Activated CD4-positive, alpha-beta T cell treated with anti-CD3 and anti-CD28 coated beads, Interleukin-2, amount 50 U/mL, for 24 hours (primary cell): ENCODE measurements around the gene BICD1.
"Not testable (repeated sequence)": the region's sequence is repeated elsewhere in the genome, so short reads cannot be mapped to it uniquely, and the experiment has no call there.

Experiments
- DNase-seq, 2 donors: peaks; one replicate each; pipeline ENCODE4 v3.0.0-alpha.2; 2020; ENCODE audit warnings: low read depth in 1 of 2, low spot score in 1 of 2

Gene BICD1

DNA sequence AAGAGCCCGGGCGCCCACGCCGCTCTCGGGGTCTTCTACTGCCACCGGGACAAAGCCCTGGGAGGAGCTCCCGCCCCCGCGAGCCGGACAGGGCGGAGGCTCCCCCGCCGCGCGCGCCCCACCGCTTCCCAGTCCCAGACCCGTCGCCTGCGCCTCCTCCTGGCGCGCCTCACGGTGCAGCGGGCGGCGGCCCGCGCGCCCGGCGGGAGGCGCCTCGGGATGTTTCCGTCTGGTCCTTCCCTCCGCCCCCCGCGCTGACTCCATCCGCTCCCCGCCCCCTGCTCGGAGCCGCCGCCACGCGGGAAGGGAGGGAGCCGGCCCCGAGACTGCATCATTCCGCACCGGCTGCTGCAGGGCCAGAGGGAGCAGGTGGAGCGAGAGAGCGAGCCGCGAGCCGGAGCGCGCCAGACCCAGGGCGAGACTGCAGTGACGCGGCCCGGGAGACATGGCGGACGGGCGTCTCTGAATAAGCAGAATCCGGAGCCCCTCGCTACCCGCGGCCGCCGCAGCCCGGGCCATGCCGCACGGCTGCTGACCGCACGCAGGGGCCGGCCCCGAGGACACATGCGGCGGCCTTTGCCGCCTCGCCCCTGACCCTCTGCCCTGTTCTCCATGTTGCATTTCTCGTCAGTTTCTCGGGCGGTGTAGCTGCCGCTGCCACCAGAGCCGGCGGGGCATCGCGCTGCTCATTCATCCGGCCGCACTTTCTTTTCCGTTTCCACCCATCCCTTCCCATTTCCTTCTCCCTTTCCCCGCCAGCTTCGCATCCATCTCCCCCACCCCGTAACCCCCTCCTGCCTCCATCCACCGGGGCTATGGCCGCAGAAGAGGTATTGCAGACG is at the start of gene BICD1:
Gene BICD1, plus strand, starts transcription at position 331 of the 842 bp plus-strand sequence. Its CDS starts 485 bp downstream, at position 816.
- peak; percentile 44 to 73 for DNase-seq

DNA sequence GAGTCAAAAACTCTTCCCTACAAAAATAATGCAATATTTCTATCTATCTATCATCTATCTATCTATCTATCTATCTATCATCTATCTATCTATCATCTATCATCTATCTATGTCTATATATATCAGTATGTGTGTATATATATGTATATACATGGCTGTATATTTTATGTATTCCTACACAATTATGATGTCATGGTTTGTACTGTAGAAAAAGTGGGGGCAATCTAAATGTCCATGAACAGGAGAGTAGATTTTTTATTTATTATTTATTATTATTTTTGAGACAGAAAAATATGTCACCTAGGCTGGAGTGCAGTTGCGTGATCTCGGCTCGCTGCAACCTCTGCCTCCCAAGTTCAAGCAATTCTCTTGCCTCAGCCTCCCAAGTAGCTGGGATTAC is 45.6 kb upstream of the BICD1 start:
- DNase-seq, result no peak

DNA sequence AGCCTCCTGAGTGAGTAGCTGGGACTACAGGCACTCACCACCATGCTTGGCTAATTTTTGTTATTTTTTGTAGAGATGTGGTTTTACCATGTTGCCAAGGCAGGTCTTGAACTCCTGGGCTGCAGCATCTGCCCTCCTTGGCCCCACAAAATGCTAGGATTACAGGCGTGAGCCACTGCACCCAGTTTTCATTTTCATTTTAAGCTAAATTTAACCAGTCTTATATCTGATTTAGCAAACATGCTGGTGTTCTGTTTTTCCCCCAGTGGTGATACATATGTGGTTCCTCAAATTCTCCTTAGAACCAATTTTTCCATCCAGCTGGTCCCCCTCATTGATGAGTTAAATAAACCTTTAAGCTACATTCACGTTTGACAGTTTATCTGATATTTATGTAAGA is 43.8 kb upstream of the BICD1 start:
- DNase-seq, result no peak

DNA sequence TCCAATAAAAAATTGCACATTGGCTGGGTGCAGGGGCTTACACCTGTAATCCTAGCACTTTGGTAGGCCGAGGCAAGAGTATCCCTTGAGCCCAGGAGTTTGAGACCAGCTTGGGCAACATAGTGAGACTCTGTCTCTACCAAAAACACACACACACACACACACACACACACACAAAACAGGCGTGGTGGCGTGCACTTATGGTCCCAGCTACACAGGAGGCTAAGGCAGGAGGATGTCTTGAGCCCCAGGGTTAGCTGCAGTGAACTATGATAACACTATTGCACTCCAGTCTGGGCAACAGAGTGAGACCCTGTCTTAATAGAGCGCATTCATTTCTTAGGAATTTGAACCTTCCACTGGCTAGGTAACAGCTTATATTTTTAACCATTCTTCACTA is 42.9 kb upstream of the BICD1 start:
- DNase-seq, result no peak

DNA sequence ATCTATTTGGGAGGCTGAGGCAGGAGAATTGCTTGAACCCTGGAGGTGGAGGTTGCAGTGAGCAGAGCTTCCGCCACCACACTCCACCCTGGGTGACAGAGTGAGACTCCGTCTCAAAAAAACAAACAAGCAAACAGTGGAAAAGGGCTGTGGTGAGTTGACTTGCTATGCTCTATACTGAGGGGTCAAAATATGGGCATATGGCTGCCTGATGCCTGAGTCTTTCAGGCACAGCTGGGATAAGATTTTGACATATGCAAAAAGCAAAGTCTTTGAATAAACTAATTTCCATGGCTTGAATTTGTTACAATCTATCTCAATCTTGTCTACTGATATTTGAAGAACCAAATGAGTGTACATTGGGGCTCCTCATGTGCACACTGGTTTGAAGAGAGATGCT is 40.4 kb upstream of the BICD1 start:
- DNase-seq, result no peak

DNA sequence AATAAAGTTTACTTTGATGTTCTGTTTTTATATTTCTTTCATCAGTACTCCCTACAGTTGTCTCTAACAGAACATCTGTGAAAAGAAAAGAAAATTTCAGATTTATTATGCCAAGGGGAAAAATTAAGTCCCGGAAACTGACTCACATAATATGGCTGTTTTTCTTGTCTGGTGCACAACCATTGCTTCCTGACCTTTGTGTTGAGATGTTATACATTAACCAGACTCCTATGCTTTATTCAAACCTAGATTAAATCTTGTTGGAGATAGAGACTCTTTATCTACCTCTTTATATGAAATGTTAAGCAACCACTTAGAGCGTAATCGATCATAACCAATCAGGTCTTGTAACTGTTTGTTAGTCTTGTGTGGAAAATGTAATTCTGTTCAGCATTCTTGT is 37.6 kb upstream of the BICD1 start:
- DNase-seq, result no peak

DNA sequence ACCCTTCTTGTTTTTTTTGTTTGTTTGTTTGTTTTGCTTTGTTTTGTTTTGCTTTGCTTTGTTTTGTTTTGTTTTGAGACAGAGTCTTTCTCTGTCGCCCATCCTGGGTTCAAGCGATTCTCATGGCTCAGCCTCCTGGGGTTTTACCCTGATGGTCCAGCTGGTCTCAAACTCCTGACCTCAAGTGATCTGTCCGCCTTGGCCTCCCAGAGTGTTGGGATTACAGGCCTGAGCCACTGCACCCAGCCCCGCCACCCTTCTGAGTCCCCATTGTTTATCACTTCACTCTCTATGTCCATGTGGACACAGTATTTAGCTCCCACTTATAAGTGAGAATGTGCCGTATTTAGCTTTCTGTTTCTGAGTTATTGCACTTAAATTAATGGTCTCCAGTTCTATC is 36.9 kb upstream of the BICD1 start:
- no peak for DNase-seq

DNA sequence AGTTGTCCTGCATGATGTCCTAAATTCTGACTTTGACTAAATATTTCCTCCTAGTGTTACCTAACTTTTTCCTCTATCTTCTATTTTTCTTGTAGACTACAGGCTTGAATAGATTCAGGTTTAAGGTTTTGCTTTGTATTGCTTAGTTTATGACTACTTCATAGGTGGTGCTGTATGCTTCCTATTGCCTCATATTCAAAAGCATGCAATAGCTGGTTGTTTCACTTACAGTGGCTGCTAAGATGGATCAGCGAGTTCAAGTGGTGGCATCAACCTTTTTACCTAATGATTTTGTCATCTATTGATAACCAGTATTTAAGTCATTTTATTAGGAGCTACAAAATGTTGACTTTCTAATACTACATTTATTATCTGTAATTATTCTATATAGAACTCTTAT is 36.3 kb upstream of the BICD1 start:
- no peak for DNase-seq

DNA sequence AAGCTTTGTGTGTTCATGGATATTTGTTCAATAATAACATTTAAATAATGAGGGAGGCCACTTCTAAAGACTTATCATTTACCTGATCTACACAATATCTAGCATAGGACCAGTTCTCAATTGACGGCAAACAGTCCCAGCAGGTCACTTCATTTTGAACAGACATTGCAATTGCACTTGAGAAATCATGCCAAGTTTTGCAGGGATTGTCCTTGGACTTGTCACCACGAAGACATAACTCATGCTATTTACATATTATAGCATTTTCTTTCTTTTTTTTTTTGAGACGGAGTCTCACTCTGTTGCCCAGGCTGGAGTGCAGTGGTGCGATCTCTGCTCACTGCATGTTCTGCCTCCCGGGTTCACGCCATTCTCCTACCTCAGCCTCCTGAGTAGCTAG is 34.5 kb upstream of the BICD1 start:
- no peak for DNase-seq

DNA sequence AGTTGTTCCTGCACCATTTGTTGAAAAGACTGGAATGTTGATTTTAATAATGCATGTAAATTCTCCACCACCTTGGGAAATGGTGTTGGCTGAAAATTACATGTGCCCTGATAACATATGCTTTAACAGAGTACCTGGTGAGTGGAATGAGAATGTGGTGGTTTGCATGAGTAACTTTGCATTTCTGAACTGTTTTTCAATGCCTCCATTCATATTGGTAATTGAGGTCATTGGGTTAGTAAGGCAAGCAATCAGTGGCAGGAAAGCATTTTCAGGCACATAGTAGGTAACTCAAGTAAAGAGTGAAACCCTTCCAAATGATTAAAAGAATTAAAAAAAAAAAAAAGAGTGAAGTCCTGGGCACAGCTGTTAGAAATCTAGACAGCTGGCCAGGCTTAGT is 32.2 kb upstream of the BICD1 start:
- no peak for DNase-seq

DNA sequence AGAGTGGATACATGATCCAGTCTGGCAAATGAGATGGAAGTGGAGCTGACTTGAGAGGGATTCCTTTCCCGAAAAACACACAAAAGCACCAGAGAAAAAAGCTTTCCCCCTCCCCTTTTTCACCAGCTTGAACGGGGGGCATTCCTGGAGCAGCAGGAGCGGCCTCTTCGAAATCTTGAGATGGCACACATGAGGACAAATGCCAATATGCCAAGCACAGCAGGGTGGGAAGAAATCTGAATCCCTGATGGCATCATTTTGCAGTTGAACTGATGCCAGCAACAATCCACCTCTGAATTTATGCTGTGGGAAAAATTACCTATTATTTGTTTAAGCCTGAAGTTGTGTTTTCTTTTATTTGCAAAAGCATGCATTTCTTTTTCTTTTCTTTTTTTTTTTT is 29.7 kb upstream of the BICD1 start:
- DNase-seq, result no peak

DNA sequence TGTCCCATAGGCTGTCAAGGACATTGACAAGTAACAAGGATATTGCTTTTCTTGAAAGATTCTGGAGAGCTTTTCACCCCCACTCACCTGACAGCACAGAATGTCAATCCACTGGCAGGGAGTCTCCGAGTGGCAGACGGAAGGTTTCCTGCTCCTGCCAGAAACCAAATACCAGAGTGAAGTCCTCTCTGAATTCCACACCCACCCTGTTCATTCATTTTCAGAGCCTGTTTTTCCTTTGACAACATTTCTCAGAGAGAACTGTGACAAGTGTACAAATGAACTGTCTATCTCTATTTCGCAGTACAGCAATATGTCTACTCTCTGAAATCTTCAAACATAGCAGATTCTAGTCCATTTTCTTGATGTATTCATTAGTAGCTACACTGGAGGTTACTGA is 26.2 kb upstream of the BICD1 start:
- no peak for DNase-seq

DNA sequence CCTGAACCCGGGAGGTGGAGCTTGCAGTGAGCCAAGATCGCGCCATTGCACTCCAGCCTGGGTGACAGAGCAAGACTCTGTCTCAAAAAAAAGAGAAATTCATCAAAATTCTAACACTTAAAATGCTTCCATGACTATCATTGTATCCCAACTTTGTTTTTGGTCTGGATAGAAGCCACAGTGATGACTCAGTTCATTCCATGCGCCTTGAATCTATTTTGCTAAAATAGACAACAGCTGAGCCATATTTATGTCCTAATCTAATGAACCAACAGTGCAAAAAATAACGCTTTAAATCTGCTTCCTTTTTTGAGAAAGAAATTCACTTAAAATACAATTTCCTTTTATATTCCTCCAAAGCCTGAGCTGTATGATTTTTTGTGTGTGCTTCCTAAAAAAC is 23.2 kb upstream of the BICD1 start:
- no peak for DNase-seq

DNA sequence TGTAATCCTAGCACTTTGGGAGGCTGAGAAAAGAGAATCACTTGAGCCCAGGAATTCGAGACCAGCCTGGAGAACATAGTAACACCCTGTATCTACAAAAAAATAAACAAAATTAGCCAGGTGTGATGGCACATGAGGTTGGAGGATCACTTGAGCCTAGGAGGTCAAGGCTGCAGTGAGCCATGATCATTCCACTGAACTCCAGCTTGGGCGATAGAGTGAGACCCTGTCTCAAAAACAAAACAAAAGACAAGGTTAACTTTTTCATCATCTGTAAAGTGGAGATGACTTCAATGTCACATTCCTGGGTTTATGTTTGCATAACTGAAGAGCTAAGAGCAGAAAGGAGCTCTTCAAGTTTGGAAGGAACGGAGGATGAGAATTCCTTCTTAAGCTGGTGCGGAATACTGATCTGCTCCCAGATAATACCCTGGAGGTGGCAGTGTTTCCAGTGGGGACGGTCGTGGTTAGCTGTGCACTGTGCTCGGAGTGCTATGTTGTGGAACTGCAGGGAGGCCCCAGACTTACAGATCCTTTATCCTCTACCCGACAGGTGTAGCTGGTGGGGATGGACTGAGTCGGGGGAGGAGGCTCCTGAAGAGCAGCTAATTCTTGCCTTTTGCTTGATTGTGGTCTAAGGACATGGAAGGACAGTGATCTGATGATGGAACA is 22.5 kb upstream of the BICD1 start:
- DNase-seq, result no peak

DNA sequence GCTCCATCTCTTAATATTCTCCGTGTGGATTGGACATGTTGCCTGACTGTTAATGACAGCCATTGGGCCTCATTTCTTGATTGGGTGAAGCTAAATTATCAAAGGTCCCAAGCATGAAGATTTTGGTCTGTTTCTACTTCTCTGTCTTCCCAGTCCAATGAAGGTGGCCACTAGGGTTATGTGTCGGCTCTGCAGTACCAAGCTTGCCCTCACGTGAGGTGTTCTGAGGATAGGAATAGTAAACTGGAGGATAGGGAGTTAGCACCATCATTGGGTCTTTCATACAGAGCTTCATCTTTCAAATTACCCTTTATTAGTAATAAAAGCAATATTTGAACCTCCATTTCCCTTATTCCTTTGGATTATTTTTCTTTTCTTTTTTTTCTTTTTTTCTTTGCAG is 21.9 kb upstream of the BICD1 start:
- no peak for DNase-seq

DNA sequence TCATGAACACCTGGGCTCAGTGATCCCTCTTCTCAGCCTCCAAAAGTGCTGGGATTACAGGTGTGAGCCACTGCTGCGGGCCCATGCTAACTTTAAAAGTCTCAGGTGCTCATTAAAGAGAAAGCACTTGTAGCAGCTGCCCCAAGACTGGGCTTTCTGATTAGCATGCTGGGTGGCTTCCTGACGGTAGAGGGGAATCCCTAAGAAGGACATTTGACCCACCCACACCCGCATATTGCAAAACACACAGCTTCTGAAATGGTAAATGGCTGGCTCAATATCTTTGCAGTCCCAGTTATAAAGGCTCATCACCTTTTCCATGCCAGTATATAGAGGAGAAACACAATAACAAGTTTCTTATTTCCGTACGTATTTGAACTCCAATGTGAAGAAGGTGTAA is 19.3 kb upstream of the BICD1 start:
- no peak for DNase-seq

DNA sequence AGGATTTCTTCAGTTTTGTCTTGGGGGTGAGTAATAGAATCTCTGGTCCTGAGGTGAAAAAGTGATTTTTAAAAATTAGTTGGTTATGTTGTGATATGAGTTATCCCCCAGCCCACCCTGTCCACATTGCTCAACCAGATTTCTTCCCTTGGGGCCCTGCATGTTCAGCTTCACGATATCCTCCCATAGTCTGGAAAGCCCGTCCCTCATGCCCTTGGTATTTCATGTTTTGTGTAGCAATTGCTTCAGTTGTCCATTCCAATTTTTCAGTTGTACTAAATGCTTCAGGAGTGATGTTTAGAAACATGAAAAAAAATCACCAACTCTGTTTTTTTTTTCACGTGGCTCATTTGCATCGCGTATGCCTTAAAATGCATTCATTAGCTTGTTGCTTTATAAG is 17.5 kb upstream of the BICD1 start:
- no peak for DNase-seq

DNA sequence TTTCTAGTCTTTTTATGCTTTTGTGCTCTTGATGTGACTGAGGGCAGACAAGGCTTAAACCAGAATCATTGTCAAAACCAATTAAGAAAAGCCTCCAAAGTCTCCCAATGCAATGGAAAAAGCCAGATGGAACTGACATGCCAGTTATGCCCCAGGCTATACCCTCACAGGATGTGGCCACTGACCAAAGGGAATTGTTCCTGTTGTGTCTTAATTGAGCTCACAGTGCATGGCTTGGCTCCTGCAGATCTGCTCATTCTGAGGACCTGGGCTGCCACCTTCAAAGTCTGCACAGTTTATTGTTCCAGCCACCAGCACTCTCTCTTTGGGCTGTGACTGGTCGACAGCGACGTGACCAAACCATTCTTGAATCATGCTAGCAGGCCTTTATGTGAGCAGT is 17.1 kb upstream of the BICD1 start:
- DNase-seq, result no peak

DNA sequence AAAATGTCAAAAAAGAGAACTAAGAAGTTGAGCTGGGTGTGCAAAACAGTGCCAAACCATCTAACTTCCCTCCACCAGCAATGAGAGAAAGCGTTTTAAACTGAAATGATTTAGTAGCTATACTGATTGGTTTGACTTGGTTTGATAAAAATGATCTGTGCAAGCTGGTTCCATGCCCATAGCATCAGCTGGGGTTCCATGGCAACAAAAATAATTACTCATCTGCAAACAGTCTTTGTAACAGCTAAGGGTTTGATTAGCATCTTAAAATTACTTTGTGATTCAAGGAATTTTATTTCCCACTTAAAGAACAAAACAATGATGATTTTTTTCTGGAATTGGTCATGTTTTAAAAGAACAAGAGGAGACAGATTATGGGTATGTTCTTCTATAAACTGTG is 15.0 kb upstream of the BICD1 start:
- no peak for DNase-seq

DNA sequence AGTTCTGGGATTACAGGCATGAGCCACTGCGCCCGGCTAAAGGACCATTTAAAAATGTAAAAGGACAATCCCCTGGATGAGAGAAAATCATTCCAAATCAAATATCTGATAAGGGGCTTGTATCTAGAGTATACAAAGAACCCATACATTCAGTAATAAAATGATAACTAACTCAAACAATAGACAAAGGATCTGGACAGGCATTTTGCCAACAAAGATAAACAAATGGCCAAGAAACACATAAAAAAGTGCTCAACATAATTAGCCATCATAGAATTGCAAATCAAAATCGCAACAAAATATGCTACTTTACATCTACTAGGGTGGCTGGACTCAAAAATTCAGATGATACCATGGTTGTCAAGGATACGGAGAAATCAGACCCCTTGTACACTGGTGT is 8.5 kb upstream of the BICD1 start:
- DNase-seq, result no peak

DNA sequence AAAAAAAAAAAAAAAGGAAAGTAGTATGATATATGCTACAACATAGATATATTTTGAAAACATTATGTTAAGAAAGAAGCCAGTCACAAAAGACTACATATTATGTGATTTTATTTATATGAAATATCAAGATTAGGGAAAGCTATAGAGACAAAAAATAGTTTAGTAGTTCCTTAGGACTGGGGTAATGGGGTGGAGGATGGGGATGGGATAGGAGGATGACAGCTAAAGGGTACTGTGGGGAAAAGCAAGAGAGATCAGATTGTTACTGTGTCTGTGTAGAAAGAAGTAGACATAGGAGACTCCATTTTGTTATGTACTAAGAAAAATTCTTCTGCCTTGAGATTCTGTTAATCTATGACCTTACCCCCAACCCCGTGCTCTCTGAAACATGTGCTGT is 7.4 kb upstream of the BICD1 start:
- not testable (repeated sequence) for DNase-seq

DNA sequence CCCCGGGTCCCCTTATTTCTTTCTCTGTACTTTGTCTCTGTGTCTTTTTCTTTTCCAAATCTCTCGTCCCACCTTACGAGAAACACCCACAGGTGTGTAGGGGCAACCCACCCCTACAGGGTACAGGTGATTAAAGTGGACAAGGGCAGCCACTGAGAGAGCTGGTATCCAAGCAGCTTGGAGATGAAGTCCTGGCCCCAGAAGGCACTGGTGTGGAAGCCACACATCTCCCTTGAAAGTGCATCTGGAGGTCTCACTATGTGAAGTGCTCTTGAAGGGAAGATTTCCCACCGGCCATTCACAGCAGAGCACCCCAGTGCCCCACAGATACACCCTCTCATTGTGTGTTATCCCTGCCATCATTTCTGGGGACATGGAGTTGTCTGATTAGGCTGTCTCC is 6.3 kb upstream of the BICD1 start:
- DNase-seq, result no peak

DNA sequence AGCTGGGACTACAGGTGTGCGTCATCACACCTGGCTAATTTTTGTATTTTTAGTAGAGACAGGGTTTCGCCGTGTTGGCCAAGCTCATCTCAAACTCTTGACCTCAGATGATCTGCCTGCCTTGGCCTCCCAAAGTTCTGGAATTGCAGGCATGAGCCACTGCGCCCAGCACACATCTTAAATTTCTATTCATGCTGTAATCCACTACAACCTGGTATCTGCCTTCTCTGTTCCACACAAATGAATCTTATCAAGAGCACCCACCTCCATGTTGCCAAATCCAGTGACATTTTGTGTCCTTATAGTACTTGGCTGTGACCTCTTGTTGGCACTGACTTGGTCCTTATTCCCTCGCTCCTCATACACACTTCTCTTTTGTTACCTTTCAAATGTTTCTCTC is 5.8 kb upstream of the BICD1 start:
- no peak for DNase-seq
